Renal pelvis (tissue), 4 donors: Measurements from ENCODE around the gene MIAT. TPM values are rescaled to one million over a fixed set of nuclear protein-coding genes. Genes with fewer than 3 reads are reported as not detected.

Experiments used
- DNase-seq: peaks from one replicate; pipeline ENCODE4 v3.0.0-alpha.2; 2013
- polyA plus RNA-seq, 3 donors: library from polyadenylated mRNA; unstranded; fragments of 120-200 nt; gene quantifications; one replicate each; pipeline ENCODE4 v1.2.1, GENCODE V29; 2013; ENCODE audit not compliant: insufficient read length in 3 of 3

Gene MIAT
- polyA plus RNA-seq, 3 donors: 0.44 to 0.68 (median 0.64) TPM

DNA sequence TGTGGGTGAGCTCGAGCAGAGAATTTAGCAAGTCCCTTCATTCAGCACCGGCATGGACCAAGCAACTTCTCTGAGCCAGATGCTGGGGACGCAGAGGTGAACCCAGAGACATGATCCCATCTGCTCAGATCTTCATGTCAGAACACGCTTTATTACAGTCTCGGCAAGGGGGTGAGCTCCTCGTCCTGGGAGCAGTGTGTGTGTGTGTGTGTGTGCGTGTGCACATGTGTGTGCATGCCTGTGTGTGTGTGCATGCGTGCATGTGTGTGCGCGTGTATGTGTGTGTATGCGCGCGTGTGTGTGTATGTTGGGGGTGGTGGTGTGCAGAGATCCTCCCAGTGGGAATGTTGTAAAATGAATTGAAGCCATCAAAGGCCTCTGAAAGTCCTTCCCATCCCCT lies 9.8 kb downstream of the MIAT start:
- no peak for DNase-seq

- DNase-seq: no peak
These were observed 11.7 kb downstream of the MIAT start for GRCh38 chr22:26669060-26669481.

GRCh38 chr22:26670459-26670858 lies 13.1 kb downstream of the MIAT start:
- no peak for DNase-seq

DNA sequence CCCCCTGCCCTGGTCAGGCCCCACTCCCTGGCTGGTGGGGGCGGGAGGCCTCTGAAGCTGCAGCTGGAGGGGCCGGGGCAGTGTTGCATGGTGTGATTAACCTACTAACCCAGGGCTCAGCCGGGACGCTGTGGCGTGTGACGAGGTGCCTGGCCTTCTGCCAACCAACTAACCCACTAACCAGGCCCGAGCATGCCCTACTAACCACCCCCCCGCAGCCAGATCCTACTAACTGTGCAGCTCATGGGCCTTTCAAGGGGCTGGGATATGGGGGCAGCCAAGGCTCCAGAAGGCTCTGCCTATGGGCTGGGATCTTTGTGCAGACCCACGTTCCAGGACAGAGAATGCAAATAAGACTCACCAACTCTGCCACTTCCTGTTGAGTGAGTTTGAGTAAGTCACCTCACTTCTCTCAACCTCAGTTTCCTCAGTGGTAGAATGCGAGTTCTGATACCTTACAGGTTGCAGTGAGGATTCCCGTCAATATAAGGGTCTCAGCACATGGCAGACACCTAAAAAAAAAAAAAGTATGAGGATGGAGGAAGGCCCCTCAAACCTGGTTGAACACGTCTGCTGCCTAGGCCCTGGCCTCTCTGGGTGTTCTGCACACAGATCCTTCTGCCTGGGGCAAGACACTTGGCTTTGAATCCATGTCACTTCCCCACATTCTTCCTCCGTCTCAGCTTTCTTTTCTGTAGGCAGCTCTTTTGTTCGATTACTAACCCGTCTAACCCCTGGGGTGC lies 14.1 kb downstream of the MIAT start:
- DNase-seq: no peak

DNA sequence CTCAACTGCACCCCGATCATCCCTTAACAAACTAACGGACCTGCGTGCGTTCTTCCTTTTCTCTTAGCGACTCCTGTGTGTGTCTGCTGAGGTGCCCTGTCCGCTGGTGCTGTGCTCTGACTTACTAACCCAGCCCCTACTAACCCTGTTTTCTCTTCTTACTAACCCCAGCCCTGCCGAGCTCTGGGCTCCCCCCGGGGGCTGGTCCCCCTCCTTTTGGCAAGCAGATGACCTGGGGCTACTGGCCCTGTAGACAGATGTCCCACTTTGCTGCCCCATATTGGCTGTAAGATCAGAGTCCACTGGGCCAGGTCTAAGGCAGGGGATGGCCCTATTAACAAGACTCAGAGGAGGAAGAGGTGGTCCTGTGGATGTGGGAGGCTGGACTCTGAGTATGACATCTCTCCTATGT lies 14.7 kb downstream of the MIAT start:
- no peak for DNase-seq

DNA sequence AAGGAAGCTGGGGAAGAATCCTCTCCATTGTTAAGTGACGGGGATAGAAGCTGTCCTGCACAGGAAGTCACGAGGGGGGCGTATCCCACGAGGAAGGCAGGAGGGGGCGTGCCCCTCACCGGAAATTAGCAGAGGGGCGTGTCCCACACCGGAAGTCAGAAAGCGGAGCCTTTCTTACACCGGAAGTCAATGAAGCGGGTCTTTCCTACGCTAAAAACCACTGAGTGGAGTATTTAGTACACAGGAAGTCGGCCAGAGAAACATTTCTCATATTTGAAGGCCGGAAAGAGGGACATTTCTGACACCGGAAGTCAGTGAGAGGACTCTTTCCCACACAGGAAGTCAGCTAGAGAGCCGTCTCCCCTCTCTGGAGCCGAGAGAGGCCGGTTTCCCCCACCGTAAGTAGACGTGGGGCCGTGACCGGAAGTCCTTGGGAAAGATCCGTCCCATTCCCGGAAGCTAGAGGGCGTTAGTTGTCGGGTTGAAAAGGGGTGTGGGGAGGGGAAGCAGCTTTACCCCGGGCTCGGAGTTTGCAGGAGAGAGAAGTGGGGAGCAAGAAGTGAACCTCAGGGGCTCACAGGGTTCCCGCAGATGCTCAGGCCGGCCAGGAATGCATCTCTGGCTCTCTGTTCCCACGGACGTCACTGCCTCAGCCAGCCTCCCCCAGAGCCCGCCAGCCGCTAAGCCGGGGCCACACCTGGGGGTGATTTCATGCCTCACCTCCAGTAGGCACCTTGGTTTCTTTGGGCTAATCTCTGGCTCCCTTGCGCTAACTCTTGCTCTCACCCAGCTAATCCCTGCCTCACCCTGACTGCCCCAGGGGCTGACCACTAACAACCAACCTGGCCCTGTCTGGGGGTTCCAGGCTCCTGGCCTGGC lies 15.4 kb downstream of the MIAT start:
- peak; percentile 97 for DNase-seq

DNA sequence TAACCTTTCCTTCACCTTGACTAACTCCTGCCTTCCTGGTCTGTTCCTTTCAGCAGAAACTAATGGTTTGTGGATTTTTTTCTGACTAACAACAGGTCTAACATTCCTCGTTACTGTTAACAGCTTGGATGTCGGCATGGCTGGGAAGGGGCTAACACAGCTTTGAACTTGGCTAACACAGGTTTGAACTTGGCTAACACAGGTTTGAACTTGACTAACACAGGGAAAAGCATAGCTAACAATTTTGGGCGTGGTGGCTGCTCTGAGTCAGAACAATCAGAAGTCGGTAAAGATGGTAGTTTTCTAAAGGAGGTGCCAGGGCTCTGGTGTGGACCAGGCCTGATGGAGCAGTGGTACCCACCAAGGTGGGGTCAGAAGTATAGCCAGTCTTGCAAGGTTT lies 16.1 kb downstream of the MIAT start:
- no peak for DNase-seq

DNA sequence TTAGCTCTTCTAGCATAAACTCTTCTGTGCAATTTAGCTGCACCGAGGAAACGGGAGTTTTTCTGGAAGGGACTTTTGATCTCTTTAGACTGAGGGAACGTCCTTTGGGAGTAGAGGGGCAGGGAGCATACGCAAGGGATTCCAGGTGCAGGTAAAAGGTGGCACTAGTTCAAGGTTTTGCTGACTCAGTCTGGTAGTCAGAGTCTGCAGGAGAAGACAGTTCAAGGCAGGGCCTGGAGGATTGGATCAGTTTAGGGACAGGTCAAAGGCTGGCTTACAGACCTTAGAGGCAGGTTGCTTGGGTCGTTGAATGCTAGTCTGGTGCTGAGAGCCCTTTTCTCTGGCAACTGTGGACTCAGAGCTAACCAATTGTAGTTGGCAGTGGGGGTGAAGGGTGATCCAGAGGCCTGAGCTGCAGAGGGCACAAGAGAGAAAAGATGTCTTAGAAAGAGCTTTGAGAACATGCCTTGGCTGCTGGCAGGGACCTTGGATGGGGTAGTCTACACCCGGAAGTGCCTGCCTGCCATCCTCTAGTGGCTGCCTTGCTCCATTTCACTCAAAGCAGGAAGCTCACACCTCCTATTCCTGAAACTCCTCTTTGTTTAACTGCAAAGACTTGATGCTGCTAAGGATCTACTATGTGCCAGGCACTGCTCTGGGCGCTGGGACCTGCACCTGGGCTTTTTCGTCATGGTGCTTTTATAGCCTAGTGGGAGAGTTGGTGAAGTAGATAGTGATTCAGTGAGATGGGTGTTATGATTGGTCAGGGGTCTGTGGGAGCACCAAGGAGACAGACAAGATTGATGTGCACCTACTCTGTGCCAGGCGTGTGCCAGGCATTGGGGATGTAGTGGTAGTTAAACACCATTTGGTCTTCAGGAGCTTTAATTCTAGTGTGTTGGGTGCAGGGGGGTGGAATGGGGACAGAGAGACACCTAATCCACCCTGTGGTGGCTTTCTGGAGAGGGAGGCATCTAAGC lies 17.1 kb downstream of the MIAT start:
- DNase-seq: no peak

- no peak for DNase-seq
These were observed 18.4 kb downstream of the MIAT start for GRCh38 chr22:26675687-26676268.

- no peak for DNase-seq
These were observed 19.8 kb downstream of the MIAT start for GRCh38 chr22:26677217-26677616.

- peak; percentile 72 for DNase-seq
These were observed 21.7 kb downstream of the MIAT start for GRCh38 chr22:26679003-26679629.

DNA sequence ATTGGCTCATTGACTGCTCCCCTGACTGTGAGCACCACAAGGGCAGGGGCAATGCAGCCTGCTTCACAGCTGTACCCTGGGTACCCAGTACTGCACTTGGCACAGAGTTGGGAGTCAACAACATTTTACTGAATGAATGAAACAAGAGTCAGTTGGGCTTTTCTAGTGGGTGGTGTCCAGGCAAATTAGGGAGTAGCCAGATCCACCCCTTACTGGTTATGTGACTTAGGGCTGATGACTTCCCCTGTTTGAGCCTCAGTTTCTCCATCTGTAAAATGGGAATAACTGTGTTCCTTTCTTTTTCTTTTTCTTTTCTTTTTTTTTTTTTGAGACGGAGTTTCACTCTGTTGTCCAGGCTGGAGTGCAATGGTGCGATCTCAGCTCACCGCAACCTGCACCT lies 23.1 kb downstream of the MIAT start:
- DNase-seq: no peak

DNA sequence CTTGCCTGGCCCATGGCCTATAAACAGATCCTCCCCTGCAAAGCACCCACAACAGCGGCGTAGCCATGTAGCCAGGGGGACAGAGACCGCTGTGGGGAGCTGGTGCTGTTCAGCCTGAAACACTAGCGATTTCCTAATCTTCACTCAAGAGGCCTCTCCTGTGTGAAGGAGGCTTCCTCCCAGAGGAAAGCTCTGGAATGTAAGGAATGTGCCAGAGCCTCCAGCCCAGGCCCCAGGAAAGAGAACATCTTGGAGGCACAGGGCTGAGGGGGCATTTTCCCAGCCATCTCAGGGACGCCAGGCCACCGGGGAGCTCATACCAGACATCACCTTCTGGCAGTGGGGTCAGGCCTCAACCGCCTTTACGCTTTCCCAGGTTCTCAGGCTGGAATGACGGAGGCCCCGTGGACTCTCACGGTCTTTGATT lies 24.0 kb downstream of the MIAT start:
- no peak for DNase-seq

GRCh38 chr22:26684168-26684567 lies 26.8 kb downstream of the MIAT start:
- DNase-seq: no peak

- DNase-seq: no peak
These were observed 28.2 kb downstream of the MIAT start for GRCh38 chr22:26685601-26686000.

- DNase-seq: no peak
These were observed 30.1 kb downstream of the MIAT start for GRCh38 chr22:26687439-26687838.

DNA sequence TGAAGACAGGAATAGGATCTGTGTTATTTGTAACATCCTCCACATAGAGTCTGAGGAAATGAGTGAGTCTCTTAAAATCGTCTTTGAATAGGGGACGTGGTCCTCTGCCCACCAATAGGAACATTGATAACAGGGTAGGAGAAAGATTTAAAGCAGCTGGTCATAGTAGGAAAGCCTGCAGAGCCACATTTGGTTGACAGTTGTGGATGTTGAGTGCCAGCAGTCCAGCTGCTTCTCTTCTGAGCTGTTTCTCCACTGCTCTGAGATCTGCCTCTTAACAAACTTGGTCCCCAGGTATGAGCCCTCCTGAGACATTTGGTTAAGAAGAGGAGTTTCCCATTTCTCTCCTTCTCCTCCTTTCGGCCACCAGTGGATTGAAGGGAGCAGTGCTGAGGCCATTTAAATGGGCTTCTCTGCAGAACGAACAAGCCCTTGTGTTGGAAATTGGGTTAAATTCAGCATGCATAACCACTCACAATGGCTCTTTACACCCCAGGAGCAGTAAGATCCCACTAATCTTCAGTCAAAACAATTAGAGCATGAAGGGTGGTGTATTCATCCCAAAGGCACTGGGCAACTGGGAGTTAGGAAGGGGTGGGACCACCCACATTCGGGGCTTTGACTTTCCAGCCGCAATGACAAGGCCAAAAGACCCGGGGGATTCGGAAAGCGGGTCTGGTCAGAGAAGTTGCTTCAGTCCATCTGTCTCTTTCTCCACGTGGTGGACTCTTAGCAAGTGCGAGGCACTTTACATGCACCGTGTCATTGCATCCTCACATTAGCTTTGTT lies 32.3 kb downstream of the MIAT start:
- no peak for DNase-seq

- DNase-seq: no peak
These were observed 33.4 kb downstream of the MIAT start for GRCh38 chr22:26690654-26691376.

DNA sequence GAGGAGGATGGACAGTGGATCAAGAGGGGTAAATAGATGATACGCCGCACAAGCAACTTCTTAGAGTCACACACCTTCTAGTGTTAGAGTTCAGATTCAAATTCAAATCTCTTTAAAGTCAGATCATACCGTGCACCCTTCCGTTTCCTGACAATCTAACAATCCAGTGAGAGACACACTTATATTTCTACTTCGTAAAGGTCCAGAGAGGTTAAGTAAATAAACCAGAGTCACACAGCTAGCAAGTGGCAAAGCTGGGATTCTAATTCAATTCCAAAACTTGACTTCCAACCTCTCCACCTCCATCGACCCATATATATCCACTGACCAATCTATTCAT lies 34.0 kb downstream of the MIAT start:
- DNase-seq: no peak

DNA sequence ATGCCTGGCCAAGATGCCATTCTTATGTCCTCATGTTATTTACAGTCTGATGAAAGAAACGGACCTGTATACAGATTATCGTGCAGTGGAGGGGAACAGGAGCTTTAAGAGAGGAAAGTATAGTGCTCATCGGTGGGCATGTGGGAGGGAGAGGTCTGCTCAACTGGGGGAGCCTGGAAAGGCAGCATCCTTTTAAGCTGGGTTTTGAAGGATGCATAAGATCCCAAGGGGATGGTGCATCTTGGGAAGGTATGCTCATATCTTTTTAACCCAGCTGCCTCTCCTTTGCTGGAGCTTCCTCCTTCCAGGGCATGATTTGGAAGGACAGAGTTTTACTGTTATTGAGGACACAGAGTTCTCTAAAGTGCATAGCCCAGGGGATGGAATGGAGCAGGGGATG lies 34.8 kb downstream of the MIAT start:
- no peak for DNase-seq
